Liver (tissue), 9 donors: ENCODE measurements around the gene PHTF2. TPM values are rescaled to one million over a fixed set of nuclear protein-coding genes. Genes with fewer than 3 reads are reported as not detected.

Experiments
- DNase-seq: peaks from one replicate; pipeline ENCODE4 v3.0.0-alpha.2; 2017; ENCODE audit warnings: low spot score
- H3K27ac ChIP-seq, 2 donors: one replicate each; pipeline ENCODE4 v1.7.0; 2013; ENCODE audit warnings: inconsistent platforms in 2 of 2, low read length in 2 of 2, control low read depth in 1 of 2, low read depth in 1 of 2, mild to moderate bottlenecking in 1 of 2
- H3K27me3 ChIP-seq, 4 donors: one replicate each; pipeline versions ENCODE4 v1.6.1 to v1.7.0; 2013; ENCODE audit warnings: low read length in 3 of 4, inconsistent platforms in 1 of 4, mild to moderate bottlenecking in 1 of 4, moderate library complexity in 1 of 4; ENCODE audit not compliant: control insufficient read depth in 4 of 4, insufficient read depth in 4 of 4
- H3K36me3 ChIP-seq, 4 donors: one replicate each; pipeline versions ENCODE4 v1.6.1 to v1.7.0; 2013; ENCODE audit warnings: low read length in 3 of 4, mild to moderate bottlenecking in 3 of 4, low read depth in 1 of 4, moderate library complexity in 1 of 4; ENCODE audit not compliant: control insufficient read depth in 4 of 4, insufficient read depth in 3 of 4
- H3K4me1 ChIP-seq, 4 donors: one replicate each; pipeline versions ENCODE4 v1.6.1 to v1.7.0; 2013; ENCODE audit warnings: low read length in 3 of 4, mild to moderate bottlenecking in 3 of 4, moderate library complexity in 1 of 4; ENCODE audit not compliant: control insufficient read depth in 4 of 4, insufficient read depth in 4 of 4
- H3K4me3 ChIP-seq, 3 donors: one replicate each; pipeline versions ENCODE4 v1.6.1 to v1.7.0; 2013; ENCODE audit warnings: low read length in 3 of 3, control low read depth in 1 of 3, low read depth in 1 of 3, mild to moderate bottlenecking in 1 of 3
- H3K9ac ChIP-seq, 2 donors: one replicate each; pipeline ENCODE4 v1.7.0; 2013; ENCODE audit warnings: low read length in 2 of 2, mild to moderate bottlenecking in 2 of 2, moderate library complexity in 2 of 2, control low read depth in 1 of 2, low read depth in 1 of 2
- H3K9me3 ChIP-seq, 4 donors: one replicate each; pipeline versions ENCODE4 v1.6.1 to v1.7.0; 2013; ENCODE audit warnings: low read length in 3 of 4; ENCODE audit not compliant: control insufficient read depth in 4 of 4
- ATF3 ChIP-seq: IDR thresholded peaks from 2 replicates; pipeline ENCODE4 v1.6.1; 2016; ENCODE audit warnings: antibody characterized with exemption
- CTCF ChIP-seq: fragments of 150-350 bp; IDR thresholded peaks from 2 replicates; pipeline ENCODE4 v1.5.1; 2017; ENCODE audit warnings: improper control_type of control experiment, low read depth, low read length; ENCODE audit not compliant: missing input control
- EGR1 ChIP-seq, 2 donors: IDR thresholded peaks; 2 replicates each; pipeline ENCODE4 v1.6.1; 2016 to 2018; ENCODE audit warnings: antibody characterized with exemption in 2 of 2, low read depth in 2 of 2
- FOXA1 ChIP-seq: IDR thresholded peaks from 2 replicates; pipeline ENCODE4 v1.6.1; 2016; ENCODE audit warnings: antibody characterized with exemption
- FOXA2 ChIP-seq: IDR thresholded peaks from 2 replicates; pipeline ENCODE4 v1.6.1; 2016; ENCODE audit warnings: antibody characterized with exemption
- HNF4A ChIP-seq, 2 donors: conservative IDR thresholded peaks; 2 replicates each; pipeline ENCODE4 v1.6.1; 2016; ENCODE audit warnings: antibody characterized with exemption in 2 of 2, mild to moderate bottlenecking in 2 of 2
- HNF4G ChIP-seq: IDR thresholded peaks from 2 replicates; pipeline ENCODE4 v1.6.1; 2016; ENCODE audit warnings: antibody characterized with exemption
- JUND ChIP-seq, 2 donors: IDR thresholded peaks; 2 replicates each; pipeline ENCODE4 v1.6.1; 2016; ENCODE audit warnings: antibody characterized with exemption in 2 of 2
- MAX ChIP-seq: IDR thresholded peaks from 2 replicates; pipeline ENCODE4 v1.6.1; 2016; ENCODE audit warnings: antibody characterized with exemption
- RAD21 ChIP-seq, 2 donors: IDR thresholded peaks; 2 replicates each; pipeline ENCODE4 v1.6.1; 2016; ENCODE audit warnings: antibody characterized with exemption in 2 of 2, mild to moderate bottlenecking in 2 of 2
- REST ChIP-seq: IDR thresholded peaks from 2 replicates; pipeline ENCODE4 v1.6.1; 2016; ENCODE audit warnings: antibody characterized with exemption, mild to moderate bottlenecking
- TAF1 ChIP-seq: conservative IDR thresholded peaks from 2 replicates; pipeline ENCODE4 v1.6.1; 2016; ENCODE audit warnings: antibody characterized with exemption, mild to moderate bottlenecking
- YY1 ChIP-seq: IDR thresholded peaks from 2 replicates; pipeline ENCODE4 v1.6.1; 2016; ENCODE audit warnings: antibody characterized with exemption, mild to moderate bottlenecking
- ZBTB33 ChIP-seq: IDR thresholded peaks from 2 replicates; pipeline ENCODE4 v1.6.1; 2016; ENCODE audit warnings: antibody characterized with exemption
- WGBS: extraction: QIAGEN DNeasy Blood & Tissue Kit; methylation state at CpG from one replicate; pipeline ENCODE4 v1.1.7; 2013; 5-methylcytosine and 5-hydroxymethylcytosine counted together
- polyA plus RNA-seq, 2 donors: library from polyadenylated mRNA; stranded (reverse) in 1 of 2; unstranded in 1 of 2; fragments of 200-250 nt in 1 of 2; fragments of >200 nt in 1 of 2; fragmentation: Nextera tagmentation in 1 of 2; extraction: Ambion mirVana in 1 of 2; gene quantifications; one replicate each; pipeline versions ENCODE4 v1.2.1 to v1.2.3, GENCODE V29; 2013 to 2015
- total RNA-seq, 2 donors: library from RNA; depleted of rRNA; stranded (reverse); fragments of >200 nt; gene quantifications; one replicate each; pipeline ENCODE4 v1.2.3, GENCODE V29; 2014
- donor health status: healthy.
- donor health status: healthy.
- donor health status: healthy.
- donor health status: healthy.
- donor health status: healthy.

The PHTF2 gene
- total and polyA plus RNA-seq, 4 donors = 2.2 to 7.3 (median 4.7) TPM

- Histone ChIP-seq H3K9ac (no peak overlapping the region), H3K4me3 (no peak overlapping the region), H3K36me3 (no peaks in the 10 kb centered on the region), H3K9me3 (peaks cover 2 to 24% (median 7%) of the 10 kb centered on the region in 4 donors), H3K4me1 (no peaks in the 10 kb centered on the region), H3K27ac (no peak overlapping the region), H3K27me3 (no peaks in the 10 kb centered on the region)
- DNase-seq = no peak
- TF ChIP-seq JUND (IDR thresholded peaks at IDR 0.05) = no peak
- TF ChIP-seq EGR1 (IDR thresholded peaks at IDR 0.05; ENCODE audit: low read depth in 2 of 2) = no peak
- TF ChIP-seq YY1 = no peak
- no peak for TF ChIP-seq ZBTB33
- no peak for TF ChIP-seq ATF3
- no peak for TF ChIP-seq RAD21 (IDR thresholded peaks at IDR 0.05)
- TF ChIP-seq FOXA1 = no peak
- no peak for TF ChIP-seq CTCF
- no peak for TF ChIP-seq REST
- TF ChIP-seq TAF1 = no peak
- no peak for TF ChIP-seq MAX
- TF ChIP-seq HNF4G = no peak
These were observed 20.4 kb downstream of the PHTF2 start for GRCh38 chr7:77819021-77819420.

GRCh38 chr7:77820967-77821366, 22.4 kb downstream of the PHTF2 start:
- no peak for DNase-seq
- Histone ChIP-seq H3K27ac (no peak overlapping the region), H3K36me3 (no peaks in the 10 kb centered on the region)

More at GRCh38 chr7:77820967-77821366, 22.4 kb downstream of the PHTF2 start:
- WGBS = over 99% methylated on average over 2 of the region's 2 CpGs
- Histone ChIP-seq H3K27me3 (no peaks in the 10 kb centered on the region), H3K4me1 (no peaks in the 10 kb centered on the region), H3K9ac (no peak overlapping the region), H3K9me3 (peaks cover 2 to 24% (median 7%) of the 10 kb centered on the region in 4 donors), H3K4me3 (no peak overlapping the region)
- TF ChIP-seq HNF4A (conservative IDR thresholded peaks at IDR 0.05) (no peak), REST (no peak), FOXA2 (no peak), EGR1 (IDR thresholded peaks at IDR 0.05; ENCODE audit: low read depth in 2 of 2) (no peak)
